CD14-positive monocyte (primary cell): ENCODE measurements around the gene SORD. TPM values are rescaled to one million over a fixed set of nuclear protein-coding genes. Genes with fewer than 3 reads are reported as not detected.
"Not testable (repeated sequence)": the region's sequence is repeated elsewhere in the genome, so short reads cannot be mapped to it uniquely, and the experiment has no call there.

Experiments
- DNase-seq, 3 donors: peaks; one replicate each; pipeline ENCODE4 v3.0.0-alpha.2; 2011 to 2022
- H2AFZ ChIP-seq: 2 replicates; pipeline ENCODE4 v1.6.0; 2012; ENCODE audit warnings: mild to moderate bottlenecking, low read depth, low read length, inconsistent platforms; ENCODE audit not compliant: insufficient read depth, poor library complexity, severe bottlenecking
- H3K27ac ChIP-seq, 2 donors: 1 replicate in 1 of 2; 2 replicates in 1 of 2; pipeline ENCODE4 v1.5.1; 2012 to 2013; ENCODE audit warnings: low read length in 2 of 2, control low read depth in 1 of 2, inconsistent platforms in 1 of 2, low read depth in 1 of 2, mild to moderate bottlenecking in 1 of 2
- H3K27me3 ChIP-seq, 2 donors: one replicate each; pipeline versions ENCODE4 v1.6.0 to v1.6.1; 2011 to 2013; ENCODE audit warnings: low read length in 2 of 2; ENCODE audit not compliant: control insufficient read depth in 2 of 2, insufficient read depth in 2 of 2
- H3K36me3 ChIP-seq, 2 donors: replicated peaks in 1 of 2; 1 replicate in 1 of 2; 2 replicates in 1 of 2; pipeline versions ENCODE4 v1.5.1 to v1.6.1; 2012 to 2013; ENCODE audit warnings: low read length in 2 of 2, control low read depth in 1 of 2, inconsistent platforms in 1 of 2, mild to moderate bottlenecking in 1 of 2; ENCODE audit not compliant: insufficient read depth in 2 of 2, control insufficient read depth in 1 of 2
- H3K4me1 ChIP-seq, 2 donors: 1 replicate in 1 of 2; 2 replicates in 1 of 2; pipeline versions ENCODE4 v1.5.1 to v1.6.1; 2012 to 2013; ENCODE audit warnings: low read length in 2 of 2, control low read depth in 1 of 2, inconsistent platforms in 1 of 2, mild to moderate bottlenecking in 1 of 2, moderate library complexity in 1 of 2; ENCODE audit not compliant: insufficient read depth in 2 of 2, control insufficient read depth in 1 of 2
- H3K4me2 ChIP-seq: replicated peaks from 2 replicates; pipeline ENCODE3; 2012; ENCODE audit warnings: low read length, moderate library complexity, mild to moderate bottlenecking; ENCODE audit not compliant: poor library complexity, severe bottlenecking; ENCODE audit errors: extremely low read depth
- H3K4me3 ChIP-seq, 3 experiments: fragments of 200-600 bp in 1 of 3; sonication (generic) in 1 of 3; replicated peaks in 1 of 3; 1 replicate in 2 of 3; 2 replicates in 1 of 3; pipeline ENCODE4 v1.5.1; 2011 to 2013; ENCODE audit warnings: low read length in 3 of 3, mild to moderate bottlenecking in 3 of 3, control low read depth in 2 of 3, low read depth in 2 of 3, inconsistent platforms in 1 of 3, moderate library complexity in 1 of 3
- H3K79me2 ChIP-seq: 2 replicates; pipeline ENCODE4 v1.6.0; 2012; ENCODE audit warnings: mild to moderate bottlenecking, control low read depth, inconsistent platforms, low read length, moderate library complexity; ENCODE audit not compliant: insufficient read depth
- H3K9ac ChIP-seq: 2 replicates; pipeline ENCODE4 v1.6.0; 2017; ENCODE audit warnings: low read length, mild to moderate bottlenecking; ENCODE audit not compliant: insufficient read depth, poor library complexity, severe bottlenecking
- H3K9me3 ChIP-seq, 2 donors: replicated peaks in 1 of 2; 1 replicate in 1 of 2; 2 replicates in 1 of 2; pipeline versions ENCODE4 v1.5.1 to v1.6.1; 2012 to 2013; ENCODE audit warnings: low read length in 2 of 2, control low read depth in 1 of 2; ENCODE audit not compliant: control insufficient read depth in 1 of 2, insufficient read depth in 1 of 2
- H4K20me1 ChIP-seq: 2 replicates; pipeline ENCODE4 v1.6.0; 2012; ENCODE audit warnings: mild to moderate bottlenecking, low read length, control low read depth, moderate library complexity; ENCODE audit not compliant: insufficient read depth
- H3K27ac Mint-ChIP-seq, 7 donors: one replicate each; pipeline ENCODE4 v1.8.0; 2020; ENCODE audit warnings: mild to moderate bottlenecking in 7 of 7, mixed read lengths in 7 of 7, moderate library complexity in 6 of 7, inconsistent platforms in 2 of 7
- H3K27me3 Mint-ChIP-seq, 3 donors: one replicate each; pipeline ENCODE4 v1.8.0; 2021 to 2022; ENCODE audit warnings: low read depth in 3 of 3, mild to moderate bottlenecking in 3 of 3, mixed read lengths in 3 of 3, moderate library complexity in 3 of 3, inconsistent platforms in 1 of 3
- H3K36me3 Mint-ChIP-seq, 2 donors: one replicate each; pipeline ENCODE4 v1.8.0; 2020; ENCODE audit warnings: mixed read lengths in 2 of 2, inconsistent platforms in 1 of 2, mild to moderate bottlenecking in 1 of 2
- H3K4me1 Mint-ChIP-seq: one replicate; pipeline ENCODE4 v1.8.0; 2020; ENCODE audit warnings: mild to moderate bottlenecking, mixed read lengths
- H3K4me3 Mint-ChIP-seq, 2 donors: one replicate each; pipeline ENCODE4 v1.8.0; 2020; ENCODE audit warnings: mild to moderate bottlenecking in 2 of 2, mixed read lengths in 2 of 2, moderate library complexity in 1 of 2
- H3K9me3 Mint-ChIP-seq, 7 donors: one replicate each; pipeline ENCODE4 v1.8.0; 2020 to 2022; ENCODE audit warnings: mixed read lengths in 7 of 7, mild to moderate bottlenecking in 6 of 7, moderate library complexity in 6 of 7, inconsistent platforms in 2 of 7
- CTCF ChIP-seq: fragments of 200-600 bp; IDR thresholded peaks from one replicate; pipeline ENCODE4 v1.8.0; 2022; ENCODE audit warnings: antibody characterized with exemption, mild to moderate bottlenecking
- whole genome bisulfite sequencing: methylation state at CpG from one replicate; pipeline ENCODE4 v1.1.5; 2013; ENCODE audit warnings: missing lambda C conversion rate; ENCODE audit not compliant: insufficient coverage; 5-methylcytosine and 5-hydroxymethylcytosine counted together
- intact Hi-C, 2 donors: fragments of 100-400 bp; cut with micrococcal nuclease; formaldehyde crosslinking; loops; one replicate each; pipeline versions ENCODE4 v1.15.0 to v1.15.1; 2023
- polyA plus RNA-seq, 3 donors: library from polyadenylated mRNA; depleted of rRNA in 1 of 3; unstranded in 2 of 3; stranded (reverse) in 1 of 3; fragments of 300-500 nt in 2 of 3; fragments of >200 nt in 1 of 3; fragmentation: Illumina TruSeq in 2 of 3; gene quantifications; 1 replicate in 2 of 3; 2 replicates in 1 of 3; pipeline ENCODE4 v1.2.3, GENCODE V29; 2012 to 2021

Gene SORD
- polyA plus RNA-seq, 3 donors = 17.9 to 22.6 (median 21.7) TPM

GRCh38 chr15:45102226-45102625 lies 79.2 kb downstream of the SORD start:
- Mint-ChIP-seq H3K4me3 (no peak overlapping the region), H3K4me1 (no peaks in the 10 kb centered on the region), H3K27me3 (peaks cover 7 to 14% (median 9%) of the 10 kb centered on the region in 3 donors), H3K36me3 (no peaks in the 10 kb centered on the region), H3K9me3 (peaks cover 0 to 2% (median 0%) of the 10 kb centered on the region in 7 donors), H3K27ac (no peak overlapping the region)
- 91% methylated on average over 4 of the region's 6 CpGs for WGBS
- H3K36me3 ChIP-seq = no peaks in the 10 kb centered on the region
- no peak overlapping the region for H3K4me2 ChIP-seq
- DNase-seq = no peak
- no peak overlapping the region for H3K27ac ChIP-seq
- no peak for TF ChIP-seq CTCF
- no peaks in the 10 kb centered on the region for H3K9me3 ChIP-seq
- no peaks in the 10 kb centered on the region for H4K20me1 ChIP-seq
- H3K27me3 ChIP-seq = no peaks in the 10 kb centered on the region
- H2AFZ ChIP-seq = no peak overlapping the region
- intact Hi-C loops = no loop called here
- H3K4me3 ChIP-seq = no peak overlapping the region
- no peak overlapping the region for H3K9ac ChIP-seq
- H3K4me1 ChIP-seq = no peaks in the 10 kb centered on the region
- H3K79me2 ChIP-seq = no peaks in the 10 kb centered on the region

GRCh38 chr15:45104170-45104569 lies 81.2 kb downstream of the SORD start:
- H2AFZ ChIP-seq, H3K4me3 Mint-ChIP-seq, H3K9me3 Mint-ChIP-seq, H3K27ac ChIP-seq, H3K4me3 ChIP-seq, H3K9me3 ChIP-seq, H3K27me3 ChIP-seq, H4K20me1 ChIP-seq, H3K27ac Mint-ChIP-seq, H3K36me3 ChIP-seq, H3K79me2 ChIP-seq, H3K4me1 ChIP-seq, H3K4me2 ChIP-seq, H3K9ac ChIP-seq, H3K4me1 Mint-ChIP-seq, DNase-seq, H3K36me3 Mint-ChIP-seq, intact Hi-C loops: not testable (repeated sequence)
- WGBS = 100% methylated on average over 1 of the region's 9 CpGs
- H3K27me3 Mint-ChIP-seq = peaks cover 12 to 21% (median 16%) of the 10 kb centered on the region in 3 donors
